IPS DF 19.7 (cell line): ENCODE results near the gene WDR81.
"Not testable (repeated sequence)": the region's sequence is repeated elsewhere in the genome, so short reads cannot be mapped to it uniquely, and the experiment has no call there.

Experiments used
- DNase-seq: peaks from one replicate; pipeline ENCODE4 v3.0.0-alpha.2; 2013; ENCODE audit warnings: low read depth, low spot score

The WDR81 gene

GRCh38 chr17:1753767-1754429 is 29.4 kb downstream of the WDR81 start:
- no peak for DNase-seq

- DNase-seq, result no peak
These were observed 30.1 kb downstream of the WDR81 start for GRCh38 chr17:1754430-1755112.

- DNase-seq, result no peak
These were observed 30.8 kb downstream of the WDR81 start for GRCh38 chr17:1755252-1755826.

- no peak for DNase-seq
These were observed 31.3 kb downstream of the WDR81 start for GRCh38 chr17:1755827-1756262.

GRCh38 chr17:1758807-1759206 is 34.3 kb downstream of the WDR81 start:
- DNase-seq, result no peak

GRCh38 chr17:1759529-1759928 is 35.0 kb downstream of the WDR81 start:
- no peak for DNase-seq

- DNase-seq, result no peak
These were observed 37.9 kb downstream of the WDR81 start for GRCh38 chr17:1762233-1762900.

GRCh38 chr17:1762901-1763898 is 38.7 kb downstream of the WDR81 start:
- no peak for DNase-seq

GRCh38 chr17:1764284-1764683 is 39.8 kb downstream of the WDR81 start:
- no peak for DNase-seq

GRCh38 chr17:1764705-1765104 is 40.2 kb downstream of the WDR81 start:
- DNase-seq, result not testable (repeated sequence)

GRCh38 chr17:1765576-1765975 is 41.1 kb downstream of the WDR81 start:
- DNase-seq, result no peak

GRCh38 chr17:1766382-1767135 is 42.1 kb downstream of the WDR81 start:
- DNase-seq, result no peak

GRCh38 chr17:1767358-1767757 is 42.9 kb downstream of the WDR81 start:
- DNase-seq, result no peak

GRCh38 chr17:1769822-1770477 is 45.4 kb downstream of the WDR81 start:
- peak; percentile 74 for DNase-seq

- not testable (repeated sequence) for DNase-seq
These were observed 48.6 kb downstream of the WDR81 start for GRCh38 chr17:1773000-1773695.

- no peak for DNase-seq
These were observed 49.2 kb downstream of the WDR81 start for GRCh38 chr17:1773696-1774181.

GRCh38 chr17:1774390-1775176 is 50.1 kb downstream of the WDR81 start:
- DNase-seq, result no peak

- no peak for DNase-seq
These were observed 51.8 kb downstream of the WDR81 start for GRCh38 chr17:1776328-1776727.
